ENCODE data around the gene OR1F1.

GRCh38 chr16:3189869-3190268, 1.9 kb downstream of the OR1F1 start:
- TF ChIP-seq CTCF (IDR thresholded peaks at IDR 0.05), result no peak
- no peak for TF ChIP-seq POLR2A (IDR thresholded peaks at IDR 0.05)

All from uterus (tissue), 2 donors.